ENCODE results near the gene PLEKHG3. TPM values are rescaled to one million over a fixed set of nuclear protein-coding genes. Genes with fewer than 3 reads are reported as not detected.

PLEKHG3 gene
- polyA plus RNA-seq, 1 donor (not counting 4 experiments of a cell fraction or from before 2014, with no cell fraction given), result 71.0 TPM

DNA sequence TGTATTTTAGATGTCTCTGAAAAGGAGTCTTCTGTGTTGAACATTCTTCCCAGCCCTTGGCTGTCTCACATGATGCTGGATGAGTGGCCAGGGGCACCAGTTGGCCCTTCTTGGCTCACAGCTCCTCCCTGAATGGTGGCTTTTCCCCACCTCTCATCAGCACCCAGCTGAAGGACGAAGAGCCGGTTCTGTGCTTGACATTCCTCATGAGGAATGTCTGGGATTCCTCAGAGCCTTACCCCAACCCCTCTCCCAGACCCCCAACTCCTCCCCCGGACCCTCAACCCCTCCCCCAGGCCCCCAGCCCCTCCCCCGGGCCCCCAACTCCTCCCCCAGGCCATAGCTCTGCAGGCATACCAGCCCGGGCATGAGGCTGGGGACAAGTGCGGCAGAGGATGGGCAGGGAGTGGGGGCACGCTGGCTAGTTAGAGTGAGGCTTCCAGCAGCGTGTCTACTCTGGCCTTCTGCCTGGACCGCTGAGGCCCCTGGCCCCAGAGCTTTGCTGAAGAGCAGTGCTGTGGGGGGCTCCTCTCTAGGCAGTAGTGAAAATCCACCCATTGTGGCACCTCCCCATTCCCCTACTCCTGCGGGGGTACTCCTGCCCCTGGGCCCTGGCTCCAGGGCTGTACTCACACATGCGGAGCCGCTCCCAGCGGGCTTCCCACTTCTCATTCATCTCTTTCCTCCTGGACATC is 64.3 kb downstream of the PLEKHG3 start:
- Histone ChIP-seq H3K79me2 (ENCODE audit: control insufficient read depth, insufficient read depth, low read length) (no peaks in the 10 kb centered on the region), H3K4me1 (ENCODE audit: control insufficient read depth, extremely low read depth, insufficient read depth, low read length) (peaks cover 20% of the 10 kb centered on the region), H3K9me3 (ENCODE audit: control insufficient read depth, low read depth, low read length) (no peaks in the 10 kb centered on the region), H3K27ac (ENCODE audit: control insufficient read depth, insufficient read depth, low read length) (no peak overlapping the region), H3K4me2 (ENCODE audit: control insufficient read depth, extremely low read depth, insufficient read depth, low read depth, low read length) (no peak overlapping the region), H3K36me3 (ENCODE audit: control insufficient read depth in 2 of 2, extremely low read depth in 1 of 2, insufficient read depth in 2 of 2, low read length in 2 of 2) (no peaks in the 10 kb centered on the region), H2AFZ (ENCODE audit: control insufficient read depth, low read length) (no peak overlapping the region), H4K20me1 (ENCODE audit: control insufficient read depth, extremely low read depth, insufficient read depth, low read length) (no peaks in the 10 kb centered on the region), H3K4me3 (ENCODE audit: control insufficient read depth in 2 of 3, extremely low read depth in 1 of 3, insufficient read depth in 2 of 3, low read depth in 1 of 3, low read length in 3 of 3) (no peak overlapping the region), H3K9ac (ENCODE audit: control insufficient read depth, extremely low read depth, insufficient read depth, low read length) (no peak overlapping the region), H3K9me1 (ENCODE audit: control insufficient read depth, extremely low read depth, insufficient read depth, low read length) (no peaks in the 10 kb centered on the region), H3K27me3 (ENCODE audit: control insufficient read depth, extremely low read depth, insufficient read depth, low read length) (peaks cover 7% of the 10 kb centered on the region)
- FAIRE-seq (no peak), DNase-seq (ENCODE audit: low read depth, low spot score) (no peak)
- dilution Hi-C loops (cut with MboI; ENCODE audit: extremely low pct_ligation_motif_present, low sequenced_read_pairs), result no loop called here
- TF ChIP-seq, protein P1, sequence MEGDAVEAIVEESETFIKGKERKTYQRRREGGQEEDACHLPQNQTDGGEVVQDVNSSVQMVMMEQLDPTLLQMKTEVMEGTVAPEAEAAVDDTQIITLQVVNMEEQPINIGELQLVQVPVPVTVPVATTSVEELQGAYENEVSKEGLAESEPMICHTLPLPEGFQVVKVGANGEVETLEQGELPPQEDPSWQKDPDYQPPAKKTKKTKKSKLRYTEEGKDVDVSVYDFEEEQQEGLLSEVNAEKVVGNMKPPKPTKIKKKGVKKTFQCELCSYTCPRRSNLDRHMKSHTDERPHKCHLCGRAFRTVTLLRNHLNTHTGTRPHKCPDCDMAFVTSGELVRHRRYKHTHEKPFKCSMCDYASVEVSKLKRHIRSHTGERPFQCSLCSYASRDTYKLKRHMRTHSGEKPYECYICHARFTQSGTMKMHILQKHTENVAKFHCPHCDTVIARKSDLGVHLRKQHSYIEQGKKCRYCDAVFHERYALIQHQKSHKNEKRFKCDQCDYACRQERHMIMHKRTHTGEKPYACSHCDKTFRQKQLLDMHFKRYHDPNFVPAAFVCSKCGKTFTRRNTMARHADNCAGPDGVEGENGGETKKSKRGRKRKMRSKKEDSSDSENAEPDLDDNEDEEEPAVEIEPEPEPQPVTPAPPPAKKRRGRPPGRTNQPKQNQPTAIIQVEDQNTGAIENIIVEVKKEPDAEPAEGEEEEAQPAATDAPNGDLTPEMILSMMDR (optimal IDR thresholded peaks at IDR 0.05 in 1 of 3, IDR thresholded peaks at IDR 0.05 in 1 of 3, conservative IDR thresholded peaks at IDR 0.05 in 1 of 3; ENCODE audit: extremely low read depth in 1 of 3, insufficient read depth in 2 of 3, low read length in 3 of 3), result no peak
- no peak for TF ChIP-seq EZH2 (IDR thresholded peaks at IDR 0.05; ENCODE audit: low read length)

DNA sequence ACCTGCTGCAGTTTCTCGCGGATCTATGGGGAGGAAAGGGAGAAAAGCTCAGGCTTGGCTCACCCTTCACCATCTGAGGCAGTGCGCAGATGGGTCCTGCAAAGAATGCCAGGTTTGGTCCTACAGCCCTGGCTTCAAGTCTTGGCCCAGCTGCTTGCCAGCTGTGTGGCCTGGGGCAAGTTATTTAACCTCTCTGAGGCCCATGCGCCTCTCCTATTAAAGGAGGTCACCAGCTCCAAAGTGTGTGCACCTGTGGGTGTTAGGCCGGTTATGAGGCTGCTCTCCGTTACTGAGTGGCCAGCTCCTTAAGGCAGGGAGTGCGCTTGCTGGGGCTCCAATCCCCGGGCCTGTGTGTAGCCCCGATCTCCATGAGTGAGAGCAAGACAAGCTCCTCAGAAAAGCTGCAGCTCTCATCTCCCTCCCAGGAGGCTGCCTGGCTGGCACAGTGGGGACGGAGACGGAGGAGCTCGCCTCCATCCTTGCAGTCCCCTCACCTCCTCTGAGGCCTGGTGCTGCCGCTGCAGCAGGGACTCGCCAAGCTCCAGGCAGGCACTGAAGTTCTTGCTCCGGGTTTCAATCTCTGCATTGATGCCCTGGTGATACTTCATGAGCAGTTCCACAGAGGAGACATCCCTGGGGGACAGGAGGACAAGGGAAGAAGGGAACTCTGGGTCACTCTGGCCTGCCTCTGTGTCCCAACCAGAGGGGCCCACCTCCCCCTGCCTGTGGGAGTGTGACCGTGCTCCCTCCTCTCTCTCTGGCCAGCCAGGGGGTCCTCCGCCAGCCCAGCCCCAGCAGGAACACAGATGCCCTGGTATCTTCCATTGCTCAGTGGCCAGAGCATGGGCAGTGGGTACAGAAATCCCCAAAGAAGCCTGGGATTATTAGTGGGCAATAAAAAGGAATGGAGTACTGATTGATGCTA is 65.1 kb downstream of the PLEKHG3 start:
- Histone ChIP-seq H3K4me1 (ENCODE audit: control insufficient read depth, extremely low read depth, insufficient read depth, low read length) (peaks cover 20% of the 10 kb centered on the region), H3K27me3 (ENCODE audit: control insufficient read depth, extremely low read depth, insufficient read depth, low read length) (peaks cover 7% of the 10 kb centered on the region), H3K9me3 (ENCODE audit: control insufficient read depth, low read depth, low read length) (no peaks in the 10 kb centered on the region), H3K9me1 (ENCODE audit: control insufficient read depth, extremely low read depth, insufficient read depth, low read length) (no peaks in the 10 kb centered on the region), H3K9ac (ENCODE audit: control insufficient read depth, extremely low read depth, insufficient read depth, low read length) (no peak overlapping the region), H3K4me3 (ENCODE audit: control insufficient read depth in 2 of 3, extremely low read depth in 1 of 3, insufficient read depth in 2 of 3, low read depth in 1 of 3, low read length in 3 of 3) (no peak overlapping the region), H3K79me2 (ENCODE audit: control insufficient read depth, insufficient read depth, low read length) (no peaks in the 10 kb centered on the region), H3K4me2 (ENCODE audit: control insufficient read depth, extremely low read depth, insufficient read depth, low read depth, low read length) (no peak overlapping the region), H4K20me1 (ENCODE audit: control insufficient read depth, extremely low read depth, insufficient read depth, low read length) (no peaks in the 10 kb centered on the region), H3K36me3 (ENCODE audit: control insufficient read depth in 2 of 2, extremely low read depth in 1 of 2, insufficient read depth in 2 of 2, low read length in 2 of 2) (no peaks in the 10 kb centered on the region), H3K27ac (ENCODE audit: control insufficient read depth, insufficient read depth, low read length) (no peak overlapping the region), H2AFZ (ENCODE audit: control insufficient read depth, low read length) (no peak overlapping the region)
- dilution Hi-C loops (cut with MboI; ENCODE audit: extremely low pct_ligation_motif_present, low sequenced_read_pairs), result no loop called here
- DNase-seq (ENCODE audit: low read depth, low spot score), result no peak
- FAIRE-seq, result no peak
- no peak for TF ChIP-seq EZH2 (IDR thresholded peaks at IDR 0.05; ENCODE audit: low read length)
- TF ChIP-seq, protein P1 (optimal IDR thresholded peaks at IDR 0.05 in 1 of 3, IDR thresholded peaks at IDR 0.05 in 1 of 3, conservative IDR thresholded peaks at IDR 0.05 in 1 of 3; ENCODE audit: extremely low read depth in 1 of 3, insufficient read depth in 2 of 3, low read length in 3 of 3), result no peak

Data from keratinocyte (primary cell).